RWPE2 (cell line): ENCODE data around the gene ZNF576.

ENCODE experiments used
- ATAC-seq: fragments of 200-7000 bp; cut with Tn5 transposase; 3 replicates; pipeline ENCODE4 v1.9.1; 2021; ENCODE audit warnings: low read depth
- DNase-seq: peaks from one replicate; pipeline ENCODE4 v3.0.0-alpha.2; 2020; ENCODE audit warnings: low spot score
- H3K27ac ChIP-seq: fragments of 450-650 bp; 2 replicates; pipeline ENCODE4 v1.5.1; 2017; ENCODE audit warnings: mild to moderate bottlenecking; ENCODE audit not compliant: poor library complexity, severe bottlenecking
- H3K27me3 ChIP-seq: fragments of 250-450 bp; sonication (Bioruptor Pico); 2 replicates; pipeline ENCODE4 v1.5.1; 2021; ENCODE audit warnings: mild to moderate bottlenecking, moderate library complexity; ENCODE audit not compliant: insufficient read depth, poor library complexity, severe bottlenecking
- H3K36me3 ChIP-seq: fragments of 250-450 bp; sonication (Bioruptor Pico); 2 replicates; pipeline ENCODE4 v1.5.1; 2020; ENCODE audit warnings: low read depth, mild to moderate bottlenecking, moderate library complexity
- H3K4me1 ChIP-seq: fragments of 250-450 bp; sonication (Bioruptor Pico); 2 replicates; pipeline ENCODE4 v1.5.1; 2021; ENCODE audit warnings: mild to moderate bottlenecking, moderate library complexity; ENCODE audit not compliant: insufficient read depth, poor library complexity, severe bottlenecking
- H3K4me3 ChIP-seq: fragments of 250-450 bp; sonication (Bioruptor Pico); 2 replicates; pipeline ENCODE4 v1.5.1; 2021; ENCODE audit warnings: mild to moderate bottlenecking, moderate library complexity; ENCODE audit not compliant: severe bottlenecking
- H3K9me3 ChIP-seq: fragments of 250-450 bp; sonication (Bioruptor Pico); 2 replicates; pipeline ENCODE4 v1.5.1; 2021; ENCODE audit warnings: mild to moderate bottlenecking, moderate library complexity; ENCODE audit not compliant: severe bottlenecking
- CTCF ChIP-seq: fragments of 450-650 bp; IDR thresholded peaks from one replicate; pipeline ENCODE4 v1.5.1; 2017; ENCODE audit warnings: mild to moderate bottlenecking, moderate library complexity; ENCODE audit not compliant: poor library complexity, severe bottlenecking

The ZNF576 gene

GRCh38 chr19:43561139-43561970 is 35.0 kb upstream of the ZNF576 start:
- Histone ChIP-seq H3K27me3 (no peaks in the 10 kb centered on the region), H3K4me3 (no peak overlapping the region), H3K36me3 (peaks cover 21% of the 10 kb centered on the region), H3K9me3 (no peaks in the 10 kb centered on the region), H3K4me1 (no peaks in the 10 kb centered on the region), H3K27ac (no peak overlapping the region)
- DNase-seq (no peak), ATAC-seq (no peak)
- TF ChIP-seq CTCF: no peak

- no peak for ATAC-seq
Observed at GRCh38 chr19:43562226-43562697, 34.1 kb upstream of the ZNF576 start.

GRCh38 chr19:43562698-43563241 is 33.6 kb upstream of the ZNF576 start:
- Histone ChIP-seq H3K36me3 (peaks cover 14% of the 10 kb centered on the region), H3K4me1 (no peaks in the 10 kb centered on the region), H3K9me3 (no peaks in the 10 kb centered on the region), H3K4me3 (no peak overlapping the region), H3K27me3 (no peaks in the 10 kb centered on the region), H3K27ac (peak overlapping the region; percentile 2)
- TF ChIP-seq CTCF: no peak
- ATAC-seq (peak; percentile 33; the same call in 1 of the 3 replicates), DNase-seq (no peak)

More at GRCh38 chr19:43562226-43562697, 34.1 kb upstream of the ZNF576 start:
- no peak for DNase-seq
- H3K4me1 ChIP-seq: no peaks in the 10 kb centered on the region
- no peak for TF ChIP-seq CTCF
- H3K4me3 ChIP-seq: no peak overlapping the region
- H3K27ac ChIP-seq: peak overlapping the region; percentile 2
- H3K27me3 ChIP-seq: no peaks in the 10 kb centered on the region
- H3K36me3 ChIP-seq: peaks cover 16% of the 10 kb centered on the region
- no peaks in the 10 kb centered on the region for H3K9me3 ChIP-seq

- TF ChIP-seq CTCF: no peak
- H3K4me1 ChIP-seq: no peaks in the 10 kb centered on the region
- no peak for DNase-seq
- no peaks in the 10 kb centered on the region for H3K9me3 ChIP-seq
- no peak overlapping the region for H3K4me3 ChIP-seq
- no peak overlapping the region for H3K27ac ChIP-seq
- ATAC-seq: no peak
- H3K27me3 ChIP-seq: no peaks in the 10 kb centered on the region
- peaks cover 7% of the 10 kb centered on the region for H3K36me3 ChIP-seq
Observed at GRCh38 chr19:43563816-43564457, 32.5 kb upstream of the ZNF576 start.
